Measurements from ENCODE around the gene ELMO1.

- TF ChIP-seq POLR2AphosphoS5 (IDR thresholded peaks at IDR 0.05) (no peak), EP300 (IDR thresholded peaks at IDR 0.05; ENCODE audit: low read depth) (no peak), CTCF (IDR thresholded peaks at IDR 0.05) (no peak), POLR2A (IDR thresholded peaks at IDR 0.05) (no peak)
These were observed 193.2 kb downstream of the ELMO1 start for GRCh38 chr7:37255327-37255944.

Measured in transverse colon (tissue), 4 donors.